Ascending aorta (tissue), 2 donors: ENCODE results near the gene ZC3H18. TPM values are rescaled to one million over a fixed set of nuclear protein-coding genes. Genes with fewer than 3 reads are reported as not detected.
A peak's percentile ranks its signal among the peaks of the same experiment; 100 is the strongest.

Experiments
- DNase-seq, 2 donors: peaks; one replicate each; pipeline ENCODE4 v3.0.0-alpha.2; 2019; ENCODE audit warnings: low spot score in 2 of 2
- H3K27ac ChIP-seq, 2 donors: fragments of 200-600 bp; sonication (generic); one replicate each; pipeline ENCODE4 v1.5.1; 2016 to 2017; ENCODE audit warnings: mild to moderate bottlenecking in 1 of 2
- H3K27me3 ChIP-seq: fragments of 200-600 bp; sonication (generic); one replicate; pipeline ENCODE4 v1.5.1; 2017
- H3K36me3 ChIP-seq, 2 donors: fragments of 200-600 bp; sonication (generic); one replicate each; pipeline ENCODE4 v1.5.1; 2016
- H3K4me1 ChIP-seq, 2 donors: fragments of 200-600 bp; sonication (generic); one replicate each; pipeline ENCODE4 v1.5.1; 2016 to 2017; ENCODE audit warnings: mild to moderate bottlenecking in 1 of 2
- H3K4me3 ChIP-seq, 2 donors: fragments of 200-600 bp; sonication (generic); one replicate each; pipeline ENCODE4 v1.5.1; 2016 to 2017; ENCODE audit warnings: mild to moderate bottlenecking in 1 of 2
- H3K9me3 ChIP-seq, 2 donors: fragments of 200-600 bp; sonication (generic); one replicate each; pipeline ENCODE4 v1.5.1; 2016
- CTCF ChIP-seq, 3 experiments: fragments of 200-600 bp in 2 of 3; fragments of 450-650 bp in 1 of 3; sonication (generic) in 2 of 3; IDR thresholded peaks; one replicate each; pipeline ENCODE4 v1.5.1; 2016 to 2019; ENCODE audit warnings: antibody characterized with exemption in 3 of 3, mild to moderate bottlenecking in 1 of 3, moderate library complexity in 1 of 3
- intact Hi-C: fragments of 100-400 bp; cut with DNase I; formaldehyde crosslinking; loops from one replicate; pipeline ENCODE4 v1.15.1; 2023
- total RNA-seq: library from RNA; depleted of rRNA; stranded (reverse); fragments of >200 nt; gene quantifications from one replicate; pipeline ENCODE4 v1.1.0, GENCODE V29; 2016

ZC3H18 gene
- total RNA-seq, 1 donor from 2014 or later: 36.3 TPM

- peak overlapping the region; percentile 10 to 60 for H3K27ac ChIP-seq
These were observed 79.9 kb downstream of the ZC3H18 start for GRCh38 chr16:88649924-88650748.

GRCh38 chr16:88650749-88651275, 80.6 kb downstream of the ZC3H18 start, which contains the start of gene CYBA:
Gene CYBA, minus strand, starts transcription at chr16:88651053. Its CDS starts 40 bp downstream, at chr16:88651013.
- Histone ChIP-seq H3K27me3 (no peaks in the 10 kb centered on the region), H3K4me3 (peak within 1 kb of the TSS; percentile 63 to 84), H3K4me1 (peaks cover 0 to 11% of the 10 kb centered on the region in 2 donors), H3K27ac (peak within 1 kb of the TSS; percentile 17 to 60), H3K36me3 (peaks cover 10 to 23% of the 10 kb centered on the region in 2 donors), H3K9me3 (no peaks in the 10 kb centered on the region)
- peak; percentile 43 to 87 for DNase-seq
- TF ChIP-seq CTCF (IDR thresholded peaks at IDR 0.05): no peak
- intact Hi-C loops: no loop called here

More at GRCh38 chr16:88649924-88650748, 79.9 kb downstream of the ZC3H18 start:
- Histone ChIP-seq H3K4me3 (peak overlapping the region; percentile 63 to 84), H3K4me1 (peaks cover 0 to 11% of the 10 kb centered on the region in 2 donors), H3K36me3 (peaks cover 4 to 16% of the 10 kb centered on the region in 2 donors), H3K27me3 (no peaks in the 10 kb centered on the region), H3K9me3 (no peaks in the 10 kb centered on the region)
- TF ChIP-seq CTCF (IDR thresholded peaks at IDR 0.05): no peak
- no peak for DNase-seq
- intact Hi-C loops: no loop called here

- intact Hi-C loops: no loop called here
- peaks cover 10 to 28% of the 10 kb centered on the region in 2 donors for H3K36me3 ChIP-seq
- H3K4me1 ChIP-seq: peaks cover 0 to 11% of the 10 kb centered on the region in 2 donors
- no peak for TF ChIP-seq CTCF (IDR thresholded peaks at IDR 0.05)
- H3K4me3 ChIP-seq: peak overlapping the region; percentile 63 to 84
- H3K27ac ChIP-seq: peak overlapping the region; percentile 0 to 17
- DNase-seq: peak; percentile 50 to 79
- H3K27me3 ChIP-seq: no peaks in the 10 kb centered on the region
- no peaks in the 10 kb centered on the region for H3K9me3 ChIP-seq
These were observed 81.2 kb downstream of the ZC3H18 start for GRCh38 chr16:88651276-88651988.

- H3K4me3 ChIP-seq: no peak overlapping the region
- peaks cover 0 to 11% of the 10 kb centered on the region in 2 donors for H3K4me1 ChIP-seq
- DNase-seq: no peak
- peaks cover 10 to 30% of the 10 kb centered on the region in 2 donors for H3K36me3 ChIP-seq
- H3K9me3 ChIP-seq: no peaks in the 10 kb centered on the region
- no peaks in the 10 kb centered on the region for H3K27me3 ChIP-seq
- H3K27ac ChIP-seq: peak overlapping the region in 1 of 2 donors; percentile 17
- intact Hi-C loops: no loop called here
- no peak for TF ChIP-seq CTCF (IDR thresholded peaks at IDR 0.05)
These were observed 82.0 kb downstream of the ZC3H18 start for GRCh38 chr16:88651989-88652761.

GRCh38 chr16:88652762-88653063, 82.5 kb downstream of the ZC3H18 start:
- peaks cover 0 to 11% of the 10 kb centered on the region in 2 donors for H3K4me1 ChIP-seq
- intact Hi-C loops: no loop called here
- no peaks in the 10 kb centered on the region for H3K27me3 ChIP-seq
- TF ChIP-seq CTCF (IDR thresholded peaks at IDR 0.05): no peak
- no peak for DNase-seq
- H3K4me3 ChIP-seq: no peak overlapping the region
- peaks cover 10 to 33% of the 10 kb centered on the region in 2 donors for H3K36me3 ChIP-seq
- no peaks in the 10 kb centered on the region for H3K9me3 ChIP-seq
- H3K27ac ChIP-seq: no peak overlapping the region
